ENCODE results near the gene MSH4. TPM values are rescaled to one million over a fixed set of nuclear protein-coding genes. Genes with fewer than 3 reads are reported as not detected.

MSH4 gene
- polyA plus RNA-seq, 2 of the 4 experiments (the other 2 are of a cell fraction), result 0.05 TPM; not detected in 1

- TF ChIP-seq REST (IDR thresholded peaks at IDR 0.05) (no peak), ELK1 (IDR thresholded peaks at IDR 0.05; ENCODE audit: low read depth, low read length) (no peak), HDAC2 (IDR thresholded peaks at IDR 0.05) (no peak)
Observed at GRCh38 chr1:75884437-75884836, 87.8 kb downstream of the MSH4 start (continued).

GRCh38 chr1:75901371-75901770 lies 104.7 kb downstream of the MSH4 start:
- Histone ChIP-seq H3K4me3 (no peak overlapping the region), H3K4me2 (no peak overlapping the region), H3K4me1 (no peaks in the 10 kb centered on the region), H3K9me3 (no peaks in the 10 kb centered on the region), H3K27ac (no peak overlapping the region)
- TF ChIP-seq HES2 (IDR thresholded peaks at IDR 0.05) (no peak), PBX3 (IDR thresholded peaks at IDR 0.05) (no peak), JUNB (IDR thresholded peaks at IDR 0.05) (no peak), USF2 (IDR thresholded peaks at IDR 0.05) (no peak), MAFK (IDR thresholded peaks at IDR 0.05; ENCODE audit: partially characterized antibody) (no peak), GATA3 (IDR thresholded peaks at IDR 0.05; ENCODE audit: borderline replicate concordance) (no peak), FOXS1 (CRISPR knock-in tag; IDR thresholded peaks at IDR 0.05) (no peak), HOXA7 (CRISPR knock-in tag; IDR thresholded peaks at IDR 0.05) (no peak), CHD4 (IDR thresholded peaks at IDR 0.05; ENCODE audit: borderline replicate concordance) (no peak), RFX5 (IDR thresholded peaks at IDR 0.05) (no peak), EHMT2 (IDR thresholded peaks at IDR 0.05; ENCODE audit: low read depth) (no peak), FOSL2 (IDR thresholded peaks at IDR 0.05) (no peak), FOSL2 (CRISPR knock-in tag; IDR thresholded peaks at IDR 0.05) (no peak), SREBF2 (IDR thresholded peaks at IDR 0.05) (no peak), ESRRA (IDR thresholded peaks at IDR 0.05; ENCODE audit: borderline replicate concordance, low read length) (no peak), E2F6 (IDR thresholded peaks at IDR 0.05; ENCODE audit: borderline replicate concordance, low read depth) (no peak), HOXB13 (CRISPR knock-in tag; IDR thresholded peaks at IDR 0.05; ENCODE audit: low read depth) (no peak), CTCF (IDR thresholded peaks at IDR 0.05) (no peak), SMC3 (IDR thresholded peaks at IDR 0.05) (no peak), JUN (IDR thresholded peaks at IDR 0.05) (no peak)
- ATAC-seq (no peak), FAIRE-seq (no peak), DNase-seq (ENCODE audit: low read depth in 1 of 2, low spot score in 1 of 2) (no peak)
- CTCF ChIA-PET, result no interaction called here
- POLR2A ChIA-PET, result no interaction called here
- 0% methylated on average over 1 of the region's 1 CpG for WGBS (ENCODE audit: missing lambda C conversion rate)

Data from A549 (cell line).